ENCODE measurements around the gene RIN1.

RIN1 gene

GRCh38 chr11:66287211-66287888 lies 48.9 kb downstream of the RIN1 start:
- Histone ChIP-seq H3K23ac (ENCODE audit: low read depth, low read length, poor library complexity) (no peak overlapping the region), H4K8ac (ENCODE audit: low read depth, low read length) (no peak overlapping the region), H2BK15ac (ENCODE audit: low read length) (no peak overlapping the region), H2BK5ac (ENCODE audit: low read length) (no peak overlapping the region), H3K4ac (ENCODE audit: low read length) (no peak overlapping the region), H4K91ac (ENCODE audit: low read depth, low read length, poor library complexity) (no peak overlapping the region), H2BK12ac (ENCODE audit: low read length) (no peak overlapping the region), H3K27ac (replicated peaks; ENCODE audit: low read length) (no peak overlapping the region), H2BK120ac (ENCODE audit: low read depth, low read length) (no peak overlapping the region), H2AFZ (ENCODE audit: low read length) (no peak overlapping the region), H3K18ac (ENCODE audit: low read length) (no peak overlapping the region), H3K4me2 (ENCODE audit: insufficient read depth, low read length, poor library complexity, severe bottlenecking) (no peak overlapping the region), H3K14ac (ENCODE audit: low read length) (no peak overlapping the region), H3K36me3 (replicated peaks in 1 of 2; ENCODE audit: control insufficient read depth in 2 of 2, insufficient read depth in 2 of 2, low read length in 2 of 2) (peaks cover 19 to 44% of the 10 kb centered on the region in 2 donors), H3K79me1 (ENCODE audit: low read depth, low read length) (peaks cover 6% of the 10 kb centered on the region), H3K27me3 (ENCODE audit: control insufficient read depth in 3 of 3, insufficient read depth in 3 of 3, low read depth in 1 of 3, low read length in 3 of 3) (peaks cover 11 to 23% (median 23%) of the 10 kb centered on the region in 3 experiments), H3K9me3 (replicated peaks in 1 of 2; ENCODE audit: control insufficient read depth in 2 of 2, insufficient read depth in 1 of 2, low read depth in 1 of 2, low read length in 2 of 2) (peaks cover 0 to 4% of the 10 kb centered on the region in 2 donors), H3K4me1 (ENCODE audit: control insufficient read depth in 2 of 2, insufficient read depth in 1 of 2, low read depth in 1 of 2, low read length in 2 of 2) (peaks cover 17 to 18% of the 10 kb centered on the region in 2 donors), H2AK5ac (ENCODE audit: low read depth, low read length) (no peak overlapping the region), H3K9ac (ENCODE audit: low read depth, low read length, poor library complexity) (no peak overlapping the region), H3K4me3 (ENCODE audit: low read length in 2 of 2) (peak overlapping the region in 1 of 2 donors; percentile 63)
- no CpG with 5 or more reads among the region's 10 CpGs for WGBS, 2 donors (ENCODE audit: extremely low coverage in 2 of 2, insufficient read length in 2 of 2, insufficient replicate concordance in 1 of 2)
- DNase-seq (ENCODE audit: low spot score), result no peak

GRCh38 chr11:66286699-66287098 lies 49.5 kb downstream of the RIN1 start:
- H3K4ac ChIP-seq (ENCODE audit: low read length), result no peak overlapping the region
- peaks cover 0 to 4% of the 10 kb centered on the region in 2 donors for H3K9me3 ChIP-seq (replicated peaks in 1 of 2; ENCODE audit: control insufficient read depth in 2 of 2, insufficient read depth in 1 of 2, low read depth in 1 of 2, low read length in 2 of 2)
- H3K14ac ChIP-seq (ENCODE audit: low read length), result no peak overlapping the region
- H3K27me3 ChIP-seq (ENCODE audit: control insufficient read depth in 3 of 3, insufficient read depth in 3 of 3, low read depth in 1 of 3, low read length in 3 of 3), result peaks cover 6 to 17% (median 16%) of the 10 kb centered on the region in 3 experiments
- H3K36me3 ChIP-seq (replicated peaks in 1 of 2; ENCODE audit: control insufficient read depth in 2 of 2, insufficient read depth in 2 of 2, low read length in 2 of 2), result peaks cover 19 to 48% of the 10 kb centered on the region in 2 donors
- no peak overlapping the region for H2AK5ac ChIP-seq (ENCODE audit: low read depth, low read length)
- no peak overlapping the region for H3K4me2 ChIP-seq (ENCODE audit: insufficient read depth, low read length, poor library complexity, severe bottlenecking)
- DNase-seq (ENCODE audit: low spot score), result no peak
- no peak overlapping the region for H2BK12ac ChIP-seq (ENCODE audit: low read length)
- no peak overlapping the region for H4K91ac ChIP-seq (ENCODE audit: low read depth, low read length, poor library complexity)
- H3K9ac ChIP-seq (ENCODE audit: low read depth, low read length, poor library complexity), result peak overlapping the region; percentile 82
- peaks cover 20 to 22% of the 10 kb centered on the region in 2 donors for H3K4me1 ChIP-seq (ENCODE audit: control insufficient read depth in 2 of 2, insufficient read depth in 1 of 2, low read depth in 1 of 2, low read length in 2 of 2)
- no peak overlapping the region for H2BK15ac ChIP-seq (ENCODE audit: low read length)
- H3K27ac ChIP-seq (replicated peaks; ENCODE audit: low read length), result no peak overlapping the region
- H3K23ac ChIP-seq (ENCODE audit: low read depth, low read length, poor library complexity), result no peak overlapping the region
- H3K18ac ChIP-seq (ENCODE audit: low read length), result no peak overlapping the region
- H2AFZ ChIP-seq (ENCODE audit: low read length), result no peak overlapping the region
- no CpG with 5 or more reads among the region's 5 CpGs for WGBS, 2 donors (ENCODE audit: extremely low coverage in 2 of 2, insufficient read length in 2 of 2, insufficient replicate concordance in 1 of 2)
- no peak overlapping the region for H2BK120ac ChIP-seq (ENCODE audit: low read depth, low read length)
- H2BK5ac ChIP-seq (ENCODE audit: low read length), result no peak overlapping the region
- peaks cover 4% of the 10 kb centered on the region for H3K79me1 ChIP-seq (ENCODE audit: low read depth, low read length)
- no peak overlapping the region for H4K8ac ChIP-seq (ENCODE audit: low read depth, low read length)
- H3K4me3 ChIP-seq (ENCODE audit: low read length in 2 of 2), result peak overlapping the region in 1 of 2 donors; percentile 46

GRCh38 chr11:66285250-66285947 lies 50.8 kb downstream of the RIN1 start:
- H3K23ac ChIP-seq (ENCODE audit: low read depth, low read length, poor library complexity), result peak overlapping the region; percentile 74
- H3K9ac ChIP-seq (ENCODE audit: low read depth, low read length, poor library complexity), result no peak overlapping the region
- peak overlapping the region; percentile 47 for H2AK5ac ChIP-seq (ENCODE audit: low read depth, low read length)
- no peaks in the 10 kb centered on the region for H3K9me3 ChIP-seq (replicated peaks in 1 of 2; ENCODE audit: control insufficient read depth in 2 of 2, insufficient read depth in 1 of 2, low read depth in 1 of 2, low read length in 2 of 2)
- H3K4ac ChIP-seq (ENCODE audit: low read length), result no peak overlapping the region
- H2BK5ac ChIP-seq (ENCODE audit: low read length), result peak overlapping the region; percentile 35
- no peak overlapping the region for H2BK12ac ChIP-seq (ENCODE audit: low read length)
- H3K14ac ChIP-seq (ENCODE audit: low read length), result no peak overlapping the region
- no peak overlapping the region for H2BK15ac ChIP-seq (ENCODE audit: low read length)
- H2AFZ ChIP-seq (ENCODE audit: low read length), result no peak overlapping the region
- peaks cover 21 to 58% of the 10 kb centered on the region in 2 donors for H3K36me3 ChIP-seq (replicated peaks in 1 of 2; ENCODE audit: control insufficient read depth in 2 of 2, insufficient read depth in 2 of 2, low read length in 2 of 2)
- no peak overlapping the region for H3K4me2 ChIP-seq (ENCODE audit: insufficient read depth, low read length, poor library complexity, severe bottlenecking)
- no peak overlapping the region for H2BK120ac ChIP-seq (ENCODE audit: low read depth, low read length)
- peaks cover 0 to 5% (median 4%) of the 10 kb centered on the region in 3 experiments for H3K27me3 ChIP-seq (ENCODE audit: control insufficient read depth in 3 of 3, insufficient read depth in 3 of 3, low read depth in 1 of 3, low read length in 3 of 3)
- DNase-seq (ENCODE audit: low spot score), result no peak
- H3K27ac ChIP-seq (replicated peaks; ENCODE audit: low read length), result no peak overlapping the region
- no peak overlapping the region for H4K91ac ChIP-seq (ENCODE audit: low read depth, low read length, poor library complexity)
- H3K4me3 ChIP-seq (ENCODE audit: low read length in 2 of 2), result no peak overlapping the region
- H3K79me1 ChIP-seq (ENCODE audit: low read depth, low read length), result peaks cover 4% of the 10 kb centered on the region
- H4K8ac ChIP-seq (ENCODE audit: low read depth, low read length), result no peak overlapping the region
- no peak overlapping the region for H3K18ac ChIP-seq (ENCODE audit: low read length)
- WGBS, 2 donors (ENCODE audit: extremely low coverage in 2 of 2, insufficient read length in 2 of 2, insufficient replicate concordance in 1 of 2), result no CpG with 5 or more reads among the region's 13 CpGs
- peaks cover 28 to 33% of the 10 kb centered on the region in 2 donors for H3K4me1 ChIP-seq (ENCODE audit: control insufficient read depth in 2 of 2, insufficient read depth in 1 of 2, low read depth in 1 of 2, low read length in 2 of 2)

- H3K4me3 ChIP-seq (ENCODE audit: low read length in 2 of 2), result no peak overlapping the region
- peaks cover 21 to 58% of the 10 kb centered on the region in 2 donors for H3K36me3 ChIP-seq (replicated peaks in 1 of 2; ENCODE audit: control insufficient read depth in 2 of 2, insufficient read depth in 2 of 2, low read length in 2 of 2)
- H4K91ac ChIP-seq (ENCODE audit: low read depth, low read length, poor library complexity), result no peak overlapping the region
- no peaks in the 10 kb centered on the region for H3K9me3 ChIP-seq (replicated peaks in 1 of 2; ENCODE audit: control insufficient read depth in 2 of 2, insufficient read depth in 1 of 2, low read depth in 1 of 2, low read length in 2 of 2)
- no peak overlapping the region for H3K4ac ChIP-seq (ENCODE audit: low read length)
- H3K9ac ChIP-seq (ENCODE audit: low read depth, low read length, poor library complexity), result no peak overlapping the region
- H2BK12ac ChIP-seq (ENCODE audit: low read length), result no peak overlapping the region
- no peak overlapping the region for H4K8ac ChIP-seq (ENCODE audit: low read depth, low read length)
- H2BK5ac ChIP-seq (ENCODE audit: low read length), result no peak overlapping the region
- no peak overlapping the region for H2BK120ac ChIP-seq (ENCODE audit: low read depth, low read length)
- H3K27ac ChIP-seq (replicated peaks; ENCODE audit: low read length), result no peak overlapping the region
- H3K18ac ChIP-seq (ENCODE audit: low read length), result no peak overlapping the region
- H2BK15ac ChIP-seq (ENCODE audit: low read length), result no peak overlapping the region
- H2AFZ ChIP-seq (ENCODE audit: low read length), result no peak overlapping the region
- no CpG with 5 or more reads among the region's 16 CpGs for WGBS, 2 donors (ENCODE audit: extremely low coverage in 2 of 2, insufficient read length in 2 of 2, insufficient replicate concordance in 1 of 2)
- no peak overlapping the region for H3K23ac ChIP-seq (ENCODE audit: low read depth, low read length, poor library complexity)
- peak overlapping the region; percentile 29 for H2AK5ac ChIP-seq (ENCODE audit: low read depth, low read length)
- no peaks in the 10 kb centered on the region for H3K27me3 ChIP-seq (ENCODE audit: control insufficient read depth in 3 of 3, insufficient read depth in 3 of 3, low read depth in 1 of 3, low read length in 3 of 3)
- no peak overlapping the region for H3K14ac ChIP-seq (ENCODE audit: low read length)
- DNase-seq (ENCODE audit: low spot score), result no peak
- H3K79me1 ChIP-seq (ENCODE audit: low read depth, low read length), result peaks cover 4% of the 10 kb centered on the region
- H3K4me2 ChIP-seq (ENCODE audit: insufficient read depth, low read length, poor library complexity, severe bottlenecking), result no peak overlapping the region
- H3K4me1 ChIP-seq (ENCODE audit: control insufficient read depth in 2 of 2, insufficient read depth in 1 of 2, low read depth in 1 of 2, low read length in 2 of 2), result peaks cover 25 to 36% of the 10 kb centered on the region in 2 donors
Observed at GRCh38 chr11:66284526-66285078, 51.6 kb downstream of the RIN1 start.

Data from neuronal stem cell (in vitro differentiated cells).